ENCODE results near the gene LPCAT1. TPM values are rescaled to one million over a fixed set of nuclear protein-coding genes. Genes with fewer than 3 reads are reported as not detected.

The LPCAT1 gene
- total RNA-seq, 3 donors from 2014 or later (not counting 1 experiment from before 2014, with no cell fraction given), result 196 to 302 (median 252) TPM

DNA sequence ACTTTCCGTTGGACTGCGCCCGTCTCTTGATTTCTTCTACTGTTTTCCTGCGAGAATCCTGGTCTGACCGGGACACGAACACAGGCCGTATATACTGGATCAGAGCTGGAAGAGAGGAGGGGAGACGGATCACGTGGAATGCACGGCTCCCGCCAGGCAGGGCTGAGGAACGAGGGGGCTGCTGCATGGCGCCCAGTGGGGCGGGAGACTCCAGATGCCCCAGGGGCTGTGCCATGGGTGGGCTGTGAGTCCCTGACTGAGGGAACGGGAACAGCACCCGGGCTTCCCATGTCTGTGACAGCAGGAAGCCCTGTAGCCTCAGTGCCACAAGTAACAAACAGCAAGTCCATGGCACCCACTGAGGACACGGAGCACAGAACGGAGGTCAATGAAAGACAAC is 34.0 kb downstream of the LPCAT1 start:
- intact Hi-C loops (cut with micrococcal nuclease), result loop anchor here (5.0 kb wide), 1 partner anchor 153 kb away; no protein-coding TSS in a partner anchor
- Mint-ChIP-seq H3K36me3 (no peaks in the 10 kb centered on the region), H3K4me1 (peaks cover 51 to 54% of the 10 kb centered on the region in 2 donors), H3K27me3 (ENCODE audit: low read depth in 2 of 2) (no peaks in the 10 kb centered on the region), H3K4me3 (no peak overlapping the region), H3K27ac (peak overlapping the region; percentile 52 to 97), H3K9me3 (no peaks in the 10 kb centered on the region)
- WGBS (ENCODE audit: insufficient coverage), result 88% methylated on average over 18 of the region's 18 CpGs
- H3K27me3 ChIP-seq (ENCODE audit: control insufficient read depth, insufficient read depth, low read length), result no peaks in the 10 kb centered on the region
- H3K9me3 ChIP-seq (ENCODE audit: control insufficient read depth, insufficient read depth, low read length), result no peaks in the 10 kb centered on the region
- H3K4me3 ChIP-seq (ENCODE audit: low read length), result no peak overlapping the region
- ATAC-seq (no peak), DNase-seq (no peak)
- peaks cover 87% of the 10 kb centered on the region for H3K36me3 ChIP-seq (ENCODE audit: control insufficient read depth, insufficient read depth, low read length)
- TF ChIP-seq CTCF (IDR thresholded peaks at IDR 0.05), result no peak
- peak overlapping the region; percentile 69 for H3K27ac ChIP-seq (ENCODE audit: low read length)
- H3K4me1 ChIP-seq (ENCODE audit: control insufficient read depth, insufficient read depth, low read length), result peaks cover 79% of the 10 kb centered on the region

- peak in 1 of 3 donors; percentile 62 for ATAC-seq
- Histone ChIP-seq H3K27ac (ENCODE audit: low read length) (peak overlapping the region; percentile 69), H3K27me3 (ENCODE audit: control insufficient read depth, insufficient read depth, low read length) (no peaks in the 10 kb centered on the region), H3K9me3 (ENCODE audit: control insufficient read depth, insufficient read depth, low read length) (no peaks in the 10 kb centered on the region), H3K4me3 (ENCODE audit: low read length) (no peak overlapping the region), H3K4me1 (ENCODE audit: control insufficient read depth, insufficient read depth, low read length) (peaks cover 77% of the 10 kb centered on the region), H3K36me3 (ENCODE audit: control insufficient read depth, insufficient read depth, low read length) (peaks cover 87% of the 10 kb centered on the region)
- no peaks in the 10 kb centered on the region for H3K9me3 Mint-ChIP-seq
- intact Hi-C loops (cut with micrococcal nuclease), result no loop called here
- peak overlapping the region; percentile 60 to 97 for H3K27ac Mint-ChIP-seq
- TF ChIP-seq CTCF (IDR thresholded peaks at IDR 0.05), result no peak
- no peaks in the 10 kb centered on the region for H3K36me3 Mint-ChIP-seq
- no peak overlapping the region for H3K4me3 Mint-ChIP-seq
- H3K27me3 Mint-ChIP-seq (ENCODE audit: low read depth in 2 of 2), result no peaks in the 10 kb centered on the region
- 48% methylated on average over 14 of the region's 14 CpGs for WGBS (ENCODE audit: insufficient coverage)
- peaks cover 44 to 47% of the 10 kb centered on the region in 2 donors for H3K4me1 Mint-ChIP-seq
- peak in 1 of 2 donors; percentile 60 for DNase-seq
These were observed 34.7 kb downstream of the LPCAT1 start for GRCh38 chr5:1488882-1489680.

- ATAC-seq, result no peak
- Mint-ChIP-seq H3K4me3 (no peak overlapping the region), H3K36me3 (no peaks in the 10 kb centered on the region), H3K4me1 (peaks cover 33 to 38% of the 10 kb centered on the region in 2 donors), H3K9me3 (no peaks in the 10 kb centered on the region), H3K27ac (peak overlapping the region; percentile 60 to 77), H3K27me3 (ENCODE audit: low read depth in 2 of 2) (no peaks in the 10 kb centered on the region)
- DNase-seq, result no peak
- Histone ChIP-seq H3K27me3 (ENCODE audit: control insufficient read depth, insufficient read depth, low read length) (no peaks in the 10 kb centered on the region), H3K4me1 (ENCODE audit: control insufficient read depth, insufficient read depth, low read length) (peaks cover 65% of the 10 kb centered on the region), H3K4me3 (ENCODE audit: low read length) (no peak overlapping the region), H3K36me3 (ENCODE audit: control insufficient read depth, insufficient read depth, low read length) (peaks cover 82% of the 10 kb centered on the region), H3K27ac (ENCODE audit: low read length) (no peak overlapping the region), H3K9me3 (ENCODE audit: control insufficient read depth, insufficient read depth, low read length) (no peaks in the 10 kb centered on the region)
- TF ChIP-seq CTCF (IDR thresholded peaks at IDR 0.05), result no peak
- 84% methylated on average over 27 of the region's 27 CpGs for WGBS (ENCODE audit: insufficient coverage)
- intact Hi-C loops (cut with micrococcal nuclease), result no loop called here
These were observed 36.5 kb downstream of the LPCAT1 start for GRCh38 chr5:1487079-1487764.
